ENCODE measurements around the gene VSNL1. TPM values are rescaled to one million over a fixed set of nuclear protein-coding genes. Genes with fewer than 3 reads are reported as not detected.

The VSNL1 gene
- total and polyA plus RNA-seq, 10 of the 15 experiments (the other 5 are each of a cell fraction or from before 2014, with no cell fraction given), result 0.04 to 0.30 (median 0.12) TPM; not detected in 4

GRCh38 chr2:17658251-17658843, 117.9 kb downstream of the VSNL1 start (continued):
- TF ChIP-seq ZNF274 (IDR thresholded peaks at IDR 0.05; ENCODE audit: insufficient read depth, insufficient read length), result no peak
- TF ChIP-seq SKIL (IDR thresholded peaks at IDR 0.05; ENCODE audit: low read depth, poor library complexity, severe bottlenecking), result no peak
- peak; percentile 45 for TF ChIP-seq RELB (IDR thresholded peaks at IDR 0.05; ENCODE audit: low read depth)
- no peak for TF ChIP-seq SMAD5 (IDR thresholded peaks at IDR 0.05; ENCODE audit: low read depth)
- TF ChIP-seq BCL11A (IDR thresholded peaks at IDR 0.05; ENCODE audit: low read depth, low read length), result peak; percentile 61; the same call in 1 of the 2 replicates
- TF ChIP-seq GABPA (IDR thresholded peaks at IDR 0.05; ENCODE audit: low read depth), result peak; percentile 18; the same call in 1 of the 2 replicates
- no peak for TF ChIP-seq SRF (IDR thresholded peaks at IDR 0.05; ENCODE audit: low read depth in 2 of 2, low read length in 2 of 2)
- no peak for TF ChIP-seq SMAD1 (IDR thresholded peaks at IDR 0.05; ENCODE audit: low read depth, partially characterized antibody)
- TF ChIP-seq KLF5 (IDR thresholded peaks at IDR 0.05; ENCODE audit: partially characterized antibody), result no peak
- TF ChIP-seq KDM1A (IDR thresholded peaks at IDR 0.05; ENCODE audit: borderline replicate concordance), result no peak
- TF ChIP-seq SP1 (IDR thresholded peaks at IDR 0.05; ENCODE audit: low read depth, low read length), result no peak
- no peak for TF ChIP-seq RELA (IDR thresholded peaks at IDR 0.05; ENCODE audit: borderline replicate concordance, partially characterized antibody)
- TF ChIP-seq NBN (IDR thresholded peaks at IDR 0.05), result peak; percentile 74; the same call in 1 of the 2 replicates
- no peak for TF ChIP-seq CTCF (IDR thresholded peaks at IDR 0.05 in 2 of 3, conservative IDR thresholded peaks at IDR 0.05 in 1 of 3; ENCODE audit: control insufficient read depth in 2 of 3, extremely low read depth in 1 of 3, insufficient read depth in 1 of 3, low read depth in 3 of 3, low read length in 3 of 3)
- TF ChIP-seq NR2F1 (conservative IDR thresholded peaks at IDR 0.05), result peak; percentile 84
- no peak for TF ChIP-seq KAT2A (conservative IDR thresholded peaks at IDR 0.05; ENCODE audit: control insufficient read depth, low read depth, low read length)
- TF ChIP-seq TCF7 (IDR thresholded peaks at IDR 0.05; ENCODE audit: borderline replicate concordance), result peak; percentile 98
- TF ChIP-seq HSF1 (IDR thresholded peaks at IDR 0.05; ENCODE audit: low read depth, low read length), result no peak
- TF ChIP-seq FOXM1 (IDR thresholded peaks at IDR 0.05; ENCODE audit: low read depth, low read length), result peak; percentile 85; the same call in 1 of the 2 replicates
- no peak for TF ChIP-seq BRCA1 (IDR thresholded peaks at IDR 0.05; ENCODE audit: low read depth, low read length)
- TF ChIP-seq YBX1 (IDR thresholded peaks at IDR 0.05), result no peak
- TF ChIP-seq TAF1 (IDR thresholded peaks at IDR 0.05; ENCODE audit: borderline replicate concordance, low read depth, low read length), result 0 out of 2 replicates have a peak, but pooled peaks have one; percentile 22
- peak; percentile 97 for TF ChIP-seq EED (IDR thresholded peaks at IDR 0.05; ENCODE audit: low read depth)
- no peak for TF ChIP-seq LARP7 (IDR thresholded peaks at IDR 0.05)
- TF ChIP-seq BHLHE40 (IDR thresholded peaks at IDR 0.05; ENCODE audit: borderline replicate concordance in 1 of 2, low read depth in 2 of 2, low read length in 1 of 2), result peak in 1 of 2 experiments; percentile 33; a peak in 1 of 4 replicates
- TF ChIP-seq HDAC2 (IDR thresholded peaks at IDR 0.05), result no peak

Data from GM12878 (cell line).